ENCODE results near the gene BTG2.

Gene BTG2

GRCh38 chr1:203320591-203321272 lies 15.4 kb downstream of the BTG2 start:
- DNase-seq: peak; percentile 92

GRCh38 chr1:203321273-203322052 lies 16.1 kb downstream of the BTG2 start:
- no peak for DNase-seq

- DNase-seq: no peak
These were observed 17.3 kb downstream of the BTG2 start for GRCh38 chr1:203322500-203323179.

GRCh38 chr1:203323587-203323986 lies 18.3 kb downstream of the BTG2 start:
- DNase-seq: no peak

- peak; percentile 32 for DNase-seq
These were observed 19.0 kb downstream of the BTG2 start for GRCh38 chr1:203324105-203325025.

GRCh38 chr1:203325026-203325417 lies 19.7 kb downstream of the BTG2 start:
- DNase-seq: peak; percentile 48

- DNase-seq: no peak
These were observed 20.2 kb downstream of the BTG2 start for GRCh38 chr1:203325418-203326091.

GRCh38 chr1:203326830-203327683 lies 21.7 kb downstream of the BTG2 start:
- peak; percentile 96 for DNase-seq

GRCh38 chr1:203327684-203328457 lies 22.6 kb downstream of the BTG2 start:
- peak; percentile 84 for DNase-seq

GRCh38 chr1:203328714-203329122 lies 23.4 kb downstream of the BTG2 start:
- DNase-seq: no peak

GRCh38 chr1:203331224-203331623 lies 25.9 kb downstream of the BTG2 start:
- DNase-seq: no peak

GRCh38 chr1:203335503-203335902 lies 30.2 kb downstream of the BTG2 start:
- DNase-seq: no peak

GRCh38 chr1:203336097-203336496 lies 30.8 kb downstream of the BTG2 start:
- no peak for DNase-seq

GRCh38 chr1:203338335-203339036 lies 33.2 kb downstream of the BTG2 start:
- DNase-seq: peak; percentile 84

GRCh38 chr1:203340112-203340790 lies 34.9 kb downstream of the BTG2 start:
- peak; percentile 89 for DNase-seq

- peak; percentile 59 for DNase-seq
These were observed 37.0 kb downstream of the BTG2 start for GRCh38 chr1:203342192-203342940.

GRCh38 chr1:203343956-203344754 lies 38.8 kb downstream of the BTG2 start:
- DNase-seq: no peak

Data from hematopoietic multipotent progenitor cell treated with erythropoietin and hydrocortisone succinate and interleukin-3 and kit ligand, for 4 days (in vitro differentiated cells).